ENCODE measurements around the gene CENPU.

The CENPU gene

GRCh38 chr4:184651899-184652298, 82.0 kb downstream of the CENPU start:
- no peak for TF ChIP-seq CTCF (IDR thresholded peaks at IDR 0.05; ENCODE audit: low read length, missing control alignments)
- DNase-seq (ENCODE audit: low read depth), result no peak
- no peak overlapping the region for H3K4me3 ChIP-seq (replicated peaks; ENCODE audit: low read depth, low read length)

DNA sequence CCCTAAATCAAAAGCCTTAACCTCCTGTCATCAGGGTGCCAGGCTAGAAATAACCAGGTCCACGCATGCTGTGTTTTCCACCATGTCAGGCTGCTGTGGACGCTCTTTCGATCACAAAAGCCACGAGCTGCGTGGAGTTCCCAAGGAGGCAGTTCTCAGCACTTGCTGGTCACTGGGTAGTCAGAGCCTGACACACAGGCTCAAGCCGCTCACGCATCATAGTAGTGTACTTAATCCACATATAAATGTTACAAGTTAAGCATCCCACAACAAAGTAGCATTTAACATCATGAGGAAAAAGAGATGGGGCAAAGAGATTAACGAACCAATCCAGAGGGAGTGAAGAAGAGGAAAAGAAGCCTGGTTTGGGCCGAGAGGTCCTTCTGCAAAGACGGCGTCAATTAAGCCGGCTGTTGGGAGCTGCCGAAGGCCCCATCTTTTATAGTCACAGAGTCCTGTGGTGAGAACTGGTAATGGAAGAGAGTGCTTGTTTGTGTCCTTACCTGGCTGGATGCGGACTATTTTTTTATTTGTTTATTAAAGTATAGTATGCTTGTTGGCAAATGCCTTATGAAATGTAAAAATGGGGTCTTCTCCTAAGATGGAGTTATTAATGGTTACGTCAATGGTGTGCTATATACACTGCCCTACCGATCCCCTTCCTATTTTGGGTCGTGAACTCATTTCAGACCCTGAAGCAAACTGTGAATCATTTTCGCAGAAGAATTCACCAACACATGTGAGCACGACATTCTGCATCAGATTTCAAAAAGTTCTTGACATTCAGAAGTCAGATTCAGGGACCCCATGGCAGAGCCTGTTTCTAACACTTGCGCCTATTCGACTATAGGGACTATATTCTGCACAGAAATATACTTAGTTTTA, 83.7 kb downstream of the CENPU start:
- DNase-seq (ENCODE audit: low read depth), result peak; percentile 43
- H3K4me3 ChIP-seq (replicated peaks; ENCODE audit: low read depth, low read length), result peak overlapping the region; percentile 72
- no peak for TF ChIP-seq CTCF (IDR thresholded peaks at IDR 0.05; ENCODE audit: low read length, missing control alignments)

GRCh38 chr4:184649026-184649970, 84.6 kb downstream of the CENPU start, which contains the start of the genes CASP3 and PRIMPOL:
Gene CASP3, minus strand, starts transcription at chr4:184649447. Its CDS starts 10,994 bp downstream, at chr4:184638453.
Gene PRIMPOL, plus strand, starts transcription at chr4:184649738. Its CDS starts 7,403 bp downstream, at chr4:184657141.
- peak; percentile 14 for TF ChIP-seq CTCF (IDR thresholded peaks at IDR 0.05; ENCODE audit: low read length, missing control alignments)
- peak; percentile 95 for DNase-seq (ENCODE audit: low read depth)
- H3K4me3 ChIP-seq (replicated peaks; ENCODE audit: low read depth, low read length), result peak within 1 kb of the TSS; percentile 72

- H3K4me3 ChIP-seq (replicated peaks; ENCODE audit: low read depth, low read length), result peak overlapping the region; percentile 71
- peak; percentile 41 for DNase-seq (ENCODE audit: low read depth)
- TF ChIP-seq CTCF (IDR thresholded peaks at IDR 0.05; ENCODE audit: low read length, missing control alignments), result peak; percentile 4
Measured at GRCh38 chr4:184648313-184649025, 85.4 kb downstream of the CENPU start.

GRCh38 chr4:184648054-184648312, 85.9 kb downstream of the CENPU start:
- DNase-seq (ENCODE audit: low read depth), result peak; percentile 18
- peak overlapping the region; percentile 71 for H3K4me3 ChIP-seq (replicated peaks; ENCODE audit: low read depth, low read length)
- TF ChIP-seq CTCF (IDR thresholded peaks at IDR 0.05; ENCODE audit: low read length, missing control alignments), result no peak

DNA sequence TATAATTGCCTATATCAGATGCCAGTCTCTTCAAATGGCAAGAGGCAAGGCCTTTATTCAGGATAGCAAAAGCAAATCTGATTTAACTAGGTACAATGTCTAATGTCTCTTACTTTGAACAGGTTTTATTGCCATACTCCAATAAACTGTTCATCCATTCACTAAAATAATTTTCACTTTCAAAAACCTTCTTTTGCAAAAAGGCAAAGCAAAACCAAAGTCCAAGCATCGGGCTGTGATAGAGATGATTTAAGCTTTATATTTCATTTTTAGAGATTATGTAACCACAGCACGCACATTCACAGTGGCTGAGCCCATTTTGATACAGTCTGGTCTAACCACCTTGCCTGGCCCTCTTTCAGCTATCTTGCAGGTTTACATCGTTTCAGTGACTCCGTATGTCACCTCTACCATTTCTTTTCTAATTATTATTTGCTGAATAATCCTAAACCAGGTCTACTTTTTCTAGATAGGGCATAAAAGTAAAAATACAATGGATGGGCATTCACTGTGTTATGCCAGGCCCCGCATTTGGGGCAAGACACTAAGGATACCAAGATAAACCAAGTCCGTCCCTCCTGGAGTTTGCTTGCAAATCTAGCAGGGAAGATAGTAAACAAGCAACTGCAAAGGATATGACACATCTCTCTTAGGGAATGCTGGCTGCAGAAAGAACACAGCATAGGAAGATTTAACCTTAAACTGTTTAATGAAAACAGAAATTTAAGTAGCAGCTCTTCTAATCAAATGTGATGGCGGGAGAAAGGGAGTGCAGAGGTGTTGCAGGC, 86.4 kb downstream of the CENPU start:
- peak; percentile 36 for DNase-seq (ENCODE audit: low read depth)
- no peak for TF ChIP-seq CTCF (IDR thresholded peaks at IDR 0.05; ENCODE audit: low read length, missing control alignments)
- H3K4me3 ChIP-seq (replicated peaks; ENCODE audit: low read depth, low read length), result peak overlapping the region; percentile 71

Data from fibroblast of pulmonary artery (primary cell).